ENCODE data around the gene CDKN2AIP.
"Not testable (repeated sequence)": the region's sequence is repeated elsewhere in the genome, so short reads cannot be mapped to it uniquely, and the experiment has no call there.

Gene CDKN2AIP

GRCh38 chr4:183448436-183448835, 4.0 kb downstream of the CDKN2AIP start:
- DNase-seq (ENCODE audit: low spot score), result no peak

DNA sequence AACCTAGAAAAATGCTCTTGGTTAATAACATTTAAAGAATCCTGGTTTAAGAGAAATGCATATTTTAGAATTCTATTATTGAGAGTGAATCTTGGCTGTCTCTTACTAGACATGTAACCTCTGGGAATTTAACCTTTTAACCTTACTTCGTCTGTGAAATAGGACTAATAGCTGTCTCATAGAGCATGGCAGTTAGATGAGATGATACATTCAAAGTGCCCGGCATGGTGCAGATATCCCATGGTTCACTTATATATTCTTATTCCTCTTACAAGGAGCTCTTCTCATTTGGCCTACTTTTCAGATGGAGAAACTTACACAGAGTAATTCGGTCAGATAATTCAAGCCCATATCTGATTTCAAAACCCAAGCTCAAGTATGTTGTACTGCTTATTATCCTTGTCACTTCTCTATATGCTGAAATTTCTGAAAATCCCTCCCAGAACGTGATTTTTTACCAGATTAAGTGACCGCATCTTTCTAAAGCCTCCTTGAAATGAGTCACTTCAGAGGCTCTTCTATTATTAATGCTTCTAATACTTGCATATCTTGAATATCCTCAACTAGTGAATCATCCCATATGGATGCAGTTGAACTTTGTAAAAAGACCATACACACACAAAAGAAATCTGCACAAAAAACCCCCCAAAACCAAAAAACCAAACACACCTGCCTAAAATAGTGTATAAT, 4.9 kb downstream of the CDKN2AIP start:
- DNase-seq (ENCODE audit: low spot score), result no peak

- no peak for DNase-seq (ENCODE audit: low spot score)
Measured at GRCh38 chr4:183450108-183450507, 5.7 kb downstream of the CDKN2AIP start.

DNA sequence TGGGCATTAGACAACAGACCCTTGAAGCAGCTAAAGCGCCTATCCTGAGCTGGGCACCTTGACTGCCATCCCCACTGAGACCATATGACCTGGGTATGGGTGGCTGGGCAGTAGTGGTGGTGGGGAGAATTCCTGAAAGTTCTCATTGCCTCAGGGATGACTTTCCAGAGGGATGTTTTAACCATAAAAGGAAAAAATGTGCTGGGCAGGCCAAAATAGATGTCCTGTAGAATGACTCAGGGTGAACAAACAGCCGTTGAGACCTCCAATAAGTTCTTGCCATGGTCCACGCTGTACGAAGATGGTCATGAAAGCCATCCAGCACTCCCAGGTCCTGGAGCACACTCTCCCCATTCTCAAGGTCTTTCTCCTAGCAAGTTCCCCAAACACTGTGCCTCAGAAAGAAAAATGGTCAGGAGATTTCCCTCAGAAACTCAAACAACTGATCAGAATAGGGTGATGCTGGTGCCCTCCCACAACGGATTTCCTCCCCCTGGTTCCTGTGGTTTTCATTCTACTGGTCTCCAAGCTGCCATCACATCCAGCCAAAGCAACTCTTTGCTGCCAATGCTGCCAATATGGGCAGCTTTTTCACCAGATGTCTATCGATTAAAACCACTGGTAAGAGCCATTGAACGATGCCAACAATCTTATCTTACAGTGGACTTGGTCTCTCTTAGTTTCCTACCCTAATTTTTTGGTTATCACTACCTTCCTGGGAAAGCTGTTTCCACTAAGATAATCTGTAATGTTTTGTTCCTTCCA, 11.2 kb downstream of the CDKN2AIP start:
- no peak for DNase-seq (ENCODE audit: low spot score)

DNA sequence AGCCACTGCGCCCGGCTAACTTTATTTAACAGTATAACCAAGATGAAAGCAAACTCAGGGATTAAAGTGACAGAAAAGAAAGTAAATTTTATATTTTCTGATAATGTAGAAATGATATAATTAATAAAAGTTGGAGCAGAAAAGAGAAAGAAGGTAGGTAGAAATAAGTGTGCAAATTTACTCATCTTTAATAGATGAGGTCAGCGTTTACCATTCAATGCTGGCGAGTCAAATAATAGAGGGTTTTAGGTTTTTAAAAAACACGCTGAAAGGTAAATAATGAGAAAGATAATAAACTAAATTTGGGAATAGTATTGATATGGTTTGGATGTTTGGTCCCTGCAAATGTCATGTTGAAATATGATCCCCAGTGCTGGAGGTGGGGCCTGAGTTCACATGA, 13.6 kb downstream of the CDKN2AIP start:
- DNase-seq (ENCODE audit: low spot score), result no peak

DNA sequence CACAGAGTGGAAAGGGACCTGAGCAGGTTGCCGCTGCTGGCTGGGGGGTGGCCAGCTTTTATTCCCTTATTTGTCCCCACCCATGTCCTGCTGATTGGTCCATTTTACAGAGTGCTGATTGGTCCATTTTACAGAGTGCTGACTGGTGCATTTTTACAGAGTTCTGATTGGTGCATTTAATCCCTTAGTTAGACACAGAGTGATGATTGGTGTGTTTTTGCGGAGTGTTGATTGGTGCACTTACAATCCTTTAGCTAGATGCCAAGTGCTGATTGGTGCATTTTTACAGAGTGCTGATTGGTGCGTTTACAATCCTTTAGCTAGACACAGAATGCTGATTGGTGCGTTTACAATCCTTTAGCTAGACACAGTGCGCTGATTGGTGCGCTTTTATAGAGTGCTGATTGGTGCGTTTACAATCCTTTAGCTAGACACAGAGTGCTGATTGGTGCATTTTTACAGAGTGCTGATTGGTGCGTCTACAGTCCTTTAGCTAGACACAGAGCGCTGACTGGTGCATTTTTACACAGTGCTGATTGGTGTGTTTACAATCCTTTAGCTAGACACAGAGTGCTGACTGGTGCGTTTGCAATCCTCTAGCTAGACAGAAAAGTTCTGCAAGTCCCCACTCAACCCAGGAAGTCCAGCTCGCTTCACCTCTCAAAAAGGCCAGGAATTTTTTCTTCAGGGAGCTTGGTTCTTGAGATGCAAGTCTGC, 19.6 kb downstream of the CDKN2AIP start:
- not testable (repeated sequence) for DNase-seq (ENCODE audit: low spot score)

DNA sequence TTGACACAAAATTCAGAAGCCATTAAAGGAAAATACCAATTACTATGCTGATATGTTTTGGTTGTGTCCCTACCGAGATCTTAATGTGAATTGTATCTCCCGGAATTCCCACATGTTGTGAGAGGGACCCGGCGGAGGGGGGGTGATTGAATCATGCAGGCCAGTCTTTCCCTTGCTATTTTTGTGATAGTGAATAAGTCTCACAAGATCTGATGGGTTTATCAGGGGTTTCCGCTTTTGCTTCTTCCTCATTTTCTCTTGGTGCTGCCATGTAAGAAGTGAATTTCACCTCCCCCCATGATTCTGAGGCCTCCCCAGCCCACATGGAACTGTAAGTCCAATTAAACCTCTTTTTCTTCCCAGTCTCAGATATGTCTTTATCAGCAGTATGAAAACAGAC, 21.4 kb downstream of the CDKN2AIP start:
- not testable (repeated sequence) for DNase-seq (ENCODE audit: low spot score)

DNA sequence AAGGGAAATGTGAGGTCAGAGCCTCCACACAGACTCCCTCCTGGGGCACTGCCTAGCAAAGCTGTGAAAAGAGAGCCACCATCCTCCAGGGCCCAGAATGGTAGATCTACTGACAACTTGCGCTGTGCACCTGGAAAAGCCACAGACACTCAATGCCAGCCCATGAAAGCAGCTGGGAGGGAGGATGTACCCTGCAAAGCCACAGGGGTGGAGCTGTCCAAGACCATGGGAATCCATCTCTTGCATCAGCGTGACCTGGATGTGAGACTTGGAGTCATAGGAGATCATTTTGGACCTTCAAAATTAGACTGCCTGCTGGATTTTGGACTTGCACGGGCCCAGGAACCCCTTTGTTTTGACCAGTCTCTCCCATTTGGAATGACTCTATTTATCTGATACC, 22.8 kb downstream of the CDKN2AIP start:
- DNase-seq (ENCODE audit: low spot score), result no peak

GRCh38 chr4:183468210-183469095, 24.0 kb downstream of the CDKN2AIP start:
- no peak for DNase-seq (ENCODE audit: low spot score)

GRCh38 chr4:183469285-183469684, 24.8 kb downstream of the CDKN2AIP start:
- no peak for DNase-seq (ENCODE audit: low spot score)

- DNase-seq (ENCODE audit: low spot score), result peak; percentile 50
Measured at GRCh38 chr4:183469936-183470335, 25.5 kb downstream of the CDKN2AIP start.

- no peak for DNase-seq (ENCODE audit: low spot score)
Measured at GRCh38 chr4:183470821-183471220, 26.4 kb downstream of the CDKN2AIP start.

DNA sequence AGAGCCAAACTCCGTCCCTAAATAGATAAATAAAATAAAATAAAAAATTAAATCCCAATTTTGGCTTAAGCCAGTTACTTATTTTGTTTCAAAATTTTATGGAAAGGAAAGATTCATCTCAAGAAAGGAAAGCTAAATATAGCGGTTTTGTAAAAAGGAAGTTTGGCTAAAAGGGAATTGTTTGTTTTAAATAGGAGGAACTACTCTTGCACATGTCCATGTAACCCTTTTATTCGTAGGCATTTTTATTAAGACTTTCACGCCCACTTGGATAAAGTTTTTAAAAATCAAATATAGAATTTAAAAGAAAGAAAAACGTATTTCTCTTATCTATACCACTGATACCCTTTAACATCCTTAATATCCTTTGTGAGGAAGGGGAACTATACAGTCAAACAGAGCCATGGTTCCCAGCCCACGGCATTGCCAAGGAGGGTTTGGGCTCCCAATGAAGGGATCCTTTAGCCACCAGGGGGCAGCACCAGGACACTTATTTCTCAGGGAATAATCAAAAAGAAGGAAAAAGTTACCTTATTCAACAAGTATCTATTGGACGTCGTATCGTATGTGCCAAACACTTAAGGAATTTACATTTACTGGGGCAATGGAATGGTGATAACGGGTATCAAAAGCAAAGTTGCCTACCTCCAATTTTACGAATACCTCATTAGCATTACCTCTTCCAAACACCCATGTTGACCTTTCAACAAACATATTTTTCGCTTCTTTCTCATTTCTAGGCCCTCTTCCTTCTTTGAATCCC, 27.7 kb downstream of the CDKN2AIP start:
- peak; percentile 71 for DNase-seq (ENCODE audit: low spot score)

DNA sequence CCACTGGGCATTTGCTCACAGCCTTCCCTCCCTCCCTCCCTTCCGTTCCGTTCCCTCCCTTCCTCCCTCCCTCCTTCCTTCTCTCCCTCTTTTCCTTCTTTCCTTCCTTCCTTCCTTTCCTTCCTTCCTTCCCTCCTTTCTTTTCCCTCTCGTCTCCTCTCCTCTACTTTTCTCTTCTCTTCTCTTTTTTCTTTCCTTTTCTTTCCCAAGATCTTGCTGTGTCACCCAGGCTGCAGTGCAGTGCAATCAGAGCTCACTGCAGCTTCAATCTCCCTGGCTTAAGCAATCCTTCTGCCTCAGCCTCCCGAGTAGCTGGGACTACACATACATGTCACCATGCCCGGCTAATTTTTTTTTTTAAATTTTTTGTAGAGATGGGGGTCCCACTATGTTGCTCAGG, 33.7 kb downstream of the CDKN2AIP start:
- no peak for DNase-seq (ENCODE audit: low spot score)

DNA sequence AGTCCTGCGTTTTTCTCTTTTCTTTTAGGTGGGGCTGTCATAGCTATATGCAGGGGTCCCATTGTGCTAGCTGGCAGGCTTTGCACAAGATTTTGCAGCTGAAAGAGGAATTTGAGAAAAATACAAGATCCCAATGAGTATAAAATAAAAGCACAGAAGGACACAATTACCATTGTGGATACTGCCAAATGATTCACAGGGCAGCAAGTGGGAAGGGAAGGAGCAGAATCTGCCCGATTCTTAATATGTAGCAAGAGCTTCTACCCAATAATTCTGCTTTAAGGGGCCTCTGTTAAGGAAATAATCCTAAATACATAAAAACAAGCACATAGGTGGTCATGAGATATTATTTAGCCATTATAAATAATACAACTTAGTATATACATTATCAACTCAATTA, 34.5 kb downstream of the CDKN2AIP start:
- no peak for DNase-seq (ENCODE audit: low spot score)

DNA sequence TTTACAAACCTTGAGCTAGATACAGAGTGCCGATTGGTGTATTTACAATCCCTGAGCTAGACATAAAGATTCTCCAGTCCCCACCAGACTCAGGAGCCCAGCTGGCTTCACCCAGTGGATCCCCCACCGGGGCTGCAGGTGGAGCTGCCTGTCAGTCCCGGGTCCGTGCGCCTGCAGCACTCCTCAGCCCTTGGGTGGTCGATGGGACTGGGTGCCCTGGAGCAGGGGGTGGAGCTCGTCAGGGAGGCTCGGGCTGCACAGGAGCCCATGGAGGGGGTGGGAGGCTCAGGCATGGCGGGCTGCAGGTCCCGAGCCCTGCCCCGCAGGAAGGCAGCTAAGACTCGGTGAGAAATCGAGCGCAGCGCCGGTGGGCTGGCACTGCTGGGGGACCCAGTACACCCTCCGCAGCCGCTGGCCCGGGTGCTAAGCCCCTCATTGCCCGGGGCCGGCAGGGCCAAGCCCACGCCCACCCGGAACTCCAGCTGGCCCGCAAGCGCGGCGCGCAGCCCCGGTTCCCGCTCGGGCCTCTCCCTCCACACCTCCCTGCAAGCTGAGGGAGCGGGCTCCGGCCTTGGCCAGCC, 38.2 kb downstream of the CDKN2AIP start:
- not testable (repeated sequence) for DNase-seq (ENCODE audit: low spot score)

GRCh38 chr4:183483997-183484396, 39.6 kb downstream of the CDKN2AIP start:
- no peak for DNase-seq (ENCODE audit: low spot score)

GRCh38 chr4:183485411-183486160, 41.1 kb downstream of the CDKN2AIP start:
- no peak for DNase-seq (ENCODE audit: low spot score)

- DNase-seq (ENCODE audit: low spot score), result peak; percentile 73
Measured at GRCh38 chr4:183492791-183493222, 48.4 kb downstream of the CDKN2AIP start.

DNA sequence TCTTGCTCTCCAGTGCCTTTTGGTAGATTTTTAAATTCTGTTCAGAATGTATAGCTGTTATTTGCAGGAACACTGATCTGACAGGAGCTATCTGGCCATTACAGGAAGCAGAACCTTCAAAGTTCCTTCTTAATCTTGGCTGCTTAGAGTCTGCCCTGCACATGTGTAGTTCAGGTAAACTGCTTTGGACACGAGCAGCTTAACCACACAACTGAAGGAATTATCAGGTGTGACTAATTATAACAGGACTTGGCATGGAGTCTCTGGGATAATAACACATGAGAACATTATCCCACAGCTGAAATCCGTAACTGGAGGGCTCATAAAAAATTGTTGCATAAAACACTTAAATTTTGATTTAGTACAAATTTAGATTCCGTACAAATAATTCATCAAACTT, 48.8 kb downstream of the CDKN2AIP start:
- no peak for DNase-seq (ENCODE audit: low spot score)
